Right lobe of liver (tissue), 4 donors: ENCODE results near the gene CDH16.
A peak's percentile ranks its signal among the peaks of the same experiment; 100 is the strongest.

Experiments used
- POLR2A ChIP-seq: fragments of 450-650 bp; IDR thresholded peaks from one replicate; pipeline ENCODE4 v1.6.1; 2017; ENCODE audit warnings: antibody characterized with exemption, mild to moderate bottlenecking
- TF ChIP-seq, protein P1 (sequence below), 4 donors: fragments of 200-600 bp in 3 of 4; fragments of 450-650 bp in 1 of 4; IDR thresholded peaks; one replicate each; pipeline versions ENCODE4 v1.5.1 to v1.8.0; 2016 to 2022; ENCODE audit warnings: antibody characterized with exemption in 4 of 4, mild to moderate bottlenecking in 2 of 4
- donor health status: DM: no; HTN: no; CAD: no.
- donor health status: DM: no; HTN: no; CAD: no.
- donor health status: DM: no; HTN: yes; CAD: no.

DNA sequence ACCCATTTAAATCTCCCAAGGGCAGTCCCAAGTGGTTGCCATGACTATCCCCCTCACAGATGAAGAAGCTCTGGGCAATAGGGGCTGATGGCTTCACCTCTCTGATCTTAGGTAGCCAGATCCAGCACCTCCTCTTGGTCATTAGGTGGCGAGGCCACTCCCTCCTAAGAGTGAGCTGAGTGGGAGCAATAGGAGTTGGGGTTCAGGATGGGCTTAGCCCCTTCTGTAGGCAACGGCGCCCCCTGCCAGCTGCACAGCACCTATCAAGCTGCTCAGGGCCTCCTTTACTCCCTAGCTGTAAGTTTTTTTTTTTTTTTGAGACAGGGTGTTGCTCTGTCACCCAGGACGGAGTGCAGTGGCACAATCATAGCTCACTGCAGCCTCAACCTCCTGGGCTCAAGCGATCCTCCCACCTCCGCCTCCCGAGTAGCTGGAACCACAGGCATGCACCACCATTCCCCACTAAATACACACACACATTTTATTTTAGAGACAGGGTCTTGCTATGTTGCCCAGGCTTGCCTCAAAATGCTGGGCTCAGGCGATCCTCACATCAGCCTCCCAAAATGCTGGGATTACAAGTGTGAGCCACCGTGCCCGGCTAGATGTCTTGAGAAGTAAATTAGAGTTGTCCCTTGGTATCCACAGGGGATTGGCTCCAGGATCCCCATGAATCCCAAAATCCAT lies 10.2 kb upstream of the CDH16 start:
- TF ChIP-seq, protein P1, sequence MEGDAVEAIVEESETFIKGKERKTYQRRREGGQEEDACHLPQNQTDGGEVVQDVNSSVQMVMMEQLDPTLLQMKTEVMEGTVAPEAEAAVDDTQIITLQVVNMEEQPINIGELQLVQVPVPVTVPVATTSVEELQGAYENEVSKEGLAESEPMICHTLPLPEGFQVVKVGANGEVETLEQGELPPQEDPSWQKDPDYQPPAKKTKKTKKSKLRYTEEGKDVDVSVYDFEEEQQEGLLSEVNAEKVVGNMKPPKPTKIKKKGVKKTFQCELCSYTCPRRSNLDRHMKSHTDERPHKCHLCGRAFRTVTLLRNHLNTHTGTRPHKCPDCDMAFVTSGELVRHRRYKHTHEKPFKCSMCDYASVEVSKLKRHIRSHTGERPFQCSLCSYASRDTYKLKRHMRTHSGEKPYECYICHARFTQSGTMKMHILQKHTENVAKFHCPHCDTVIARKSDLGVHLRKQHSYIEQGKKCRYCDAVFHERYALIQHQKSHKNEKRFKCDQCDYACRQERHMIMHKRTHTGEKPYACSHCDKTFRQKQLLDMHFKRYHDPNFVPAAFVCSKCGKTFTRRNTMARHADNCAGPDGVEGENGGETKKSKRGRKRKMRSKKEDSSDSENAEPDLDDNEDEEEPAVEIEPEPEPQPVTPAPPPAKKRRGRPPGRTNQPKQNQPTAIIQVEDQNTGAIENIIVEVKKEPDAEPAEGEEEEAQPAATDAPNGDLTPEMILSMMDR (IDR thresholded peaks at IDR 0.05), result peak in 2 of 4 donors; percentile 14 to 32
- TF ChIP-seq POLR2A, result no peak
